K562 (cell line): Measurements from ENCODE around the gene SDHC. TPM values are rescaled to one million over a fixed set of nuclear protein-coding genes. Genes with fewer than 3 reads are reported as not detected.
A peak's percentile ranks its signal among the peaks of the same experiment; 100 is the strongest.

Experiments
- DIDO1 ChIP-seq: fragments of 450-650 bp; IDR thresholded peaks from 2 replicates; pipeline ENCODE4 v1.6.1; 2016; ENCODE audit warnings: low read depth, missing biosample characterization, missing genetic modification characterization
- HCFC1 ChIP-seq: IDR thresholded peaks from 2 replicates; pipeline ENCODE4 v1.6.1; 2012; ENCODE audit warnings: low read depth, low read length, improper control_type of control experiment
- HDGF ChIP-seq: fragments of 450-650 bp; IDR thresholded peaks from 2 replicates; pipeline ENCODE4 v1.6.1; 2016
- HEY1 ChIP-seq: fragments of 250-450 bp; sonication (Bioruptor Pico); IDR thresholded peaks from 2 replicates; pipeline ENCODE4 v1.5.0; 2020; ENCODE audit warnings: mild to moderate bottlenecking, moderate library complexity, borderline replicate concordance
- HOXB6 ChIP-seq: fragments of 250-450 bp; sonication (Bioruptor Pico); IDR thresholded peaks from 2 replicates; pipeline ENCODE4 v1.5.1; 2022; ENCODE audit warnings: mild to moderate bottlenecking, borderline replicate concordance
- PKNOX1 ChIP-seq: fragments of 450-650 bp; IDR thresholded peaks from 2 replicates; pipeline ENCODE4 v1.6.1; 2016
- SAFB2 ChIP-seq: fragments of 200-400 bp; formaldehyde crosslinking; IDR thresholded peaks from 2 replicates; pipeline ENCODE4 v1.6.1; 2018; ENCODE audit warnings: borderline replicate concordance, low read length, low read depth, moderate library complexity; ENCODE audit not compliant: severe bottlenecking
- SRSF3 ChIP-seq: fragments of 200-400 bp; formaldehyde crosslinking; IDR thresholded peaks from 2 replicates; pipeline ENCODE4 v1.6.1; 2016; ENCODE audit warnings: mild to moderate bottlenecking, low read length, moderate library complexity; ENCODE audit not compliant: insufficient read depth
- TCF3 ChIP-seq: sonication (generic); formaldehyde crosslinking; IDR thresholded peaks from 2 replicates; pipeline ENCODE4 v1.4.0; 2020; ENCODE audit warnings: mild to moderate bottlenecking, missing genetic modification reagents
- ZNF143 ChIP-seq: sonication (generic); formaldehyde crosslinking; IDR thresholded peaks from 2 replicates; pipeline ENCODE4 v1.9.0; 2022; ENCODE audit warnings: mild to moderate bottlenecking, missing genetic modification reagents
- ZNF274 ChIP-seq: IDR thresholded peaks from 2 replicates; pipeline ENCODE4 v1.6.1; 2011; ENCODE audit warnings: low read depth, mild to moderate bottlenecking, low read length, moderate library complexity, borderline replicate concordance
- ZNF445 ChIP-seq: fragments of 250-450 bp; sonication (Bioruptor Pico); IDR thresholded peaks from 2 replicates; pipeline ENCODE4 v1.4.0; 2020; ENCODE audit warnings: low read depth, mild to moderate bottlenecking, moderate library complexity
- ZNF76 ChIP-seq: fragments of 250-450 bp; sonication (Bioruptor Pico); IDR thresholded peaks from 2 replicates; pipeline ENCODE4 v1.4.0; 2020; ENCODE audit warnings: mild to moderate bottlenecking, moderate library complexity, borderline replicate concordance
- polyA plus RNA-seq, 8 experiments: library from polyadenylated mRNA; depleted of rRNA in 4 of 8; stranded (reverse) in 5 of 8; unstranded in 3 of 8; fragments of >200 nt; fragmentation: Nextera tagmentation in 2 of 8; fragmentation: Illumina TruSeq in 1 of 8; extraction: Ambion mirVana in 2 of 8; extraction: Trizol in 1 of 8; gene quantifications; 2 replicates each; pipeline versions ENCODE4 v1.2.1 to v1.2.3, GENCODE V29; 2011 to 2014; ENCODE audit warnings: inconsistent platforms in 1 of 8, missing spikeins in 1 of 8
- total RNA-seq, 7 experiments: library from RNA; depleted of rRNA in 6 of 7; stranded (reverse); fragments of >200 nt in 6 of 7; fragmentation: Illumina TruSeq in 2 of 7; extraction: Trizol in 2 of 7; gene quantifications; 2 replicates each; pipeline versions ENCODE4 v1.2.1 to v1.2.3, GENCODE V29; 2011 to 2021; ENCODE audit warnings: low replicate concordance in 1 of 7
- TF ChIP-seq, protein P1 (sequence below): fragments of 450-650 bp; IDR thresholded peaks from 2 replicates; pipeline ENCODE4 v1.6.1; 2016; ENCODE audit warnings: mild to moderate bottlenecking, moderate library complexity
- TF ChIP-seq, protein P2 (sequence below): fragments of 450-650 bp; formaldehyde crosslinking; IDR thresholded peaks from 2 replicates; pipeline ENCODE4 v1.4.0; 2020; ENCODE audit warnings: mild to moderate bottlenecking, mixed read lengths

The SDHC gene
- total and polyA plus RNA-seq, 9 of the 15 experiments (the other 6 are each of a cell fraction or from before 2014, with no cell fraction given), result 7.7 to 309 (median 174) TPM

- TF ChIP-seq, protein P1, sequence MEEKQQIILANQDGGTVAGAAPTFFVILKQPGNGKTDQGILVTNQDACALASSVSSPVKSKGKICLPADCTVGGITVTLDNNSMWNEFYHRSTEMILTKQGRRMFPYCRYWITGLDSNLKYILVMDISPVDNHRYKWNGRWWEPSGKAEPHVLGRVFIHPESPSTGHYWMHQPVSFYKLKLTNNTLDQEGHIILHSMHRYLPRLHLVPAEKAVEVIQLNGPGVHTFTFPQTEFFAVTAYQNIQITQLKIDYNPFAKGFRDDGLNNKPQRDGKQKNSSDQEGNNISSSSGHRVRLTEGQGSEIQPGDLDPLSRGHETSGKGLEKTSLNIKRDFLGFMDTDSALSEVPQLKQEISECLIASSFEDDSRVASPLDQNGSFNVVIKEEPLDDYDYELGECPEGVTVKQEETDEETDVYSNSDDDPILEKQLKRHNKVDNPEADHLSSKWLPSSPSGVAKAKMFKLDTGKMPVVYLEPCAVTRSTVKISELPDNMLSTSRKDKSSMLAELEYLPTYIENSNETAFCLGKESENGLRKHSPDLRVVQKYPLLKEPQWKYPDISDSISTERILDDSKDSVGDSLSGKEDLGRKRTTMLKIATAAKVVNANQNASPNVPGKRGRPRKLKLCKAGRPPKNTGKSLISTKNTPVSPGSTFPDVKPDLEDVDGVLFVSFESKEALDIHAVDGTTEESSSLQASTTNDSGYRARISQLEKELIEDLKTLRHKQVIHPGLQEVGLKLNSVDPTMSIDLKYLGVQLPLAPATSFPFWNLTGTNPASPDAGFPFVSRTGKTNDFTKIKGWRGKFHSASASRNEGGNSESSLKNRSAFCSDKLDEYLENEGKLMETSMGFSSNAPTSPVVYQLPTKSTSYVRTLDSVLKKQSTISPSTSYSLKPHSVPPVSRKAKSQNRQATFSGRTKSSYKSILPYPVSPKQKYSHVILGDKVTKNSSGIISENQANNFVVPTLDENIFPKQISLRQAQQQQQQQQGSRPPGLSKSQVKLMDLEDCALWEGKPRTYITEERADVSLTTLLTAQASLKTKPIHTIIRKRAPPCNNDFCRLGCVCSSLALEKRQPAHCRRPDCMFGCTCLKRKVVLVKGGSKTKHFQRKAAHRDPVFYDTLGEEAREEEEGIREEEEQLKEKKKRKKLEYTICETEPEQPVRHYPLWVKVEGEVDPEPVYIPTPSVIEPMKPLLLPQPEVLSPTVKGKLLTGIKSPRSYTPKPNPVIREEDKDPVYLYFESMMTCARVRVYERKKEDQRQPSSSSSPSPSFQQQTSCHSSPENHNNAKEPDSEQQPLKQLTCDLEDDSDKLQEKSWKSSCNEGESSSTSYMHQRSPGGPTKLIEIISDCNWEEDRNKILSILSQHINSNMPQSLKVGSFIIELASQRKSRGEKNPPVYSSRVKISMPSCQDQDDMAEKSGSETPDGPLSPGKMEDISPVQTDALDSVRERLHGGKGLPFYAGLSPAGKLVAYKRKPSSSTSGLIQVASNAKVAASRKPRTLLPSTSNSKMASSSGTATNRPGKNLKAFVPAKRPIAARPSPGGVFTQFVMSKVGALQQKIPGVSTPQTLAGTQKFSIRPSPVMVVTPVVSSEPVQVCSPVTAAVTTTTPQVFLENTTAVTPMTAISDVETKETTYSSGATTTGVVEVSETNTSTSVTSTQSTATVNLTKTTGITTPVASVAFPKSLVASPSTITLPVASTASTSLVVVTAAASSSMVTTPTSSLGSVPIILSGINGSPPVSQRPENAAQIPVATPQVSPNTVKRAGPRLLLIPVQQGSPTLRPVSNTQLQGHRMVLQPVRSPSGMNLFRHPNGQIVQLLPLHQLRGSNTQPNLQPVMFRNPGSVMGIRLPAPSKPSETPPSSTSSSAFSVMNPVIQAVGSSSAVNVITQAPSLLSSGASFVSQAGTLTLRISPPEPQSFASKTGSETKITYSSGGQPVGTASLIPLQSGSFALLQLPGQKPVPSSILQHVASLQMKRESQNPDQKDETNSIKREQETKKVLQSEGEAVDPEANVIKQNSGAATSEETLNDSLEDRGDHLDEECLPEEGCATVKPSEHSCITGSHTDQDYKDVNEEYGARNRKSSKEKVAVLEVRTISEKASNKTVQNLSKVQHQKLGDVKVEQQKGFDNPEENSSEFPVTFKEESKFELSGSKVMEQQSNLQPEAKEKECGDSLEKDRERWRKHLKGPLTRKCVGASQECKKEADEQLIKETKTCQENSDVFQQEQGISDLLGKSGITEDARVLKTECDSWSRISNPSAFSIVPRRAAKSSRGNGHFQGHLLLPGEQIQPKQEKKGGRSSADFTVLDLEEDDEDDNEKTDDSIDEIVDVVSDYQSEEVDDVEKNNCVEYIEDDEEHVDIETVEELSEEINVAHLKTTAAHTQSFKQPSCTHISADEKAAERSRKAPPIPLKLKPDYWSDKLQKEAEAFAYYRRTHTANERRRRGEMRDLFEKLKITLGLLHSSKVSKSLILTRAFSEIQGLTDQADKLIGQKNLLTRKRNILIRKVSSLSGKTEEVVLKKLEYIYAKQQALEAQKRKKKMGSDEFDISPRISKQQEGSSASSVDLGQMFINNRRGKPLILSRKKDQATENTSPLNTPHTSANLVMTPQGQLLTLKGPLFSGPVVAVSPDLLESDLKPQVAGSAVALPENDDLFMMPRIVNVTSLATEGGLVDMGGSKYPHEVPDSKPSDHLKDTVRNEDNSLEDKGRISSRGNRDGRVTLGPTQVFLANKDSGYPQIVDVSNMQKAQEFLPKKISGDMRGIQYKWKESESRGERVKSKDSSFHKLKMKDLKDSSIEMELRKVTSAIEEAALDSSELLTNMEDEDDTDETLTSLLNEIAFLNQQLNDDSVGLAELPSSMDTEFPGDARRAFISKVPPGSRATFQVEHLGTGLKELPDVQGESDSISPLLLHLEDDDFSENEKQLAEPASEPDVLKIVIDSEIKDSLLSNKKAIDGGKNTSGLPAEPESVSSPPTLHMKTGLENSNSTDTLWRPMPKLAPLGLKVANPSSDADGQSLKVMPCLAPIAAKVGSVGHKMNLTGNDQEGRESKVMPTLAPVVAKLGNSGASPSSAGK, result peak; percentile 46; the same call in 1 of the 2 replicates
- TF ChIP-seq, protein P2, sequence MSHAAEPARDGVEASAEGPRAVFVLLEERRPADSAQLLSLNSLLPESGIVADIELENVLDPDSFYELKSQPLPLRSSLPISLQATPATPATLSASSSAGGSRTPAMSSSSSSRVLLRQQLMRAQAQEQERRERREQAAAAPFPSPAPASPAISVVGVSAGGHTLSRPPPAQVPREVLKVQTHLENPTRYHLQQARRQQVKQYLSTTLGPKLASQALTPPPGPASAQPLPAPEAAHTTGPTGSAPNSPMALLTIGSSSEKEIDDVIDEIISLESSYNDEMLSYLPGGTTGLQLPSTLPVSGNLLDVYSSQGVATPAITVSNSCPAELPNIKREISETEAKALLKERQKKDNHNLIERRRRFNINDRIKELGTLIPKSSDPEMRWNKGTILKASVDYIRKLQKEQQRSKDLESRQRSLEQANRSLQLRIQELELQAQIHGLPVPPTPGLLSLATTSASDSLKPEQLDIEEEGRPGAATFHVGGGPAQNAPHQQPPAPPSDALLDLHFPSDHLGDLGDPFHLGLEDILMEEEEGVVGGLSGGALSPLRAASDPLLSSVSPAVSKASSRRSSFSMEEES (CRISPR knock-in tag), result no peak
- TF ChIP-seq TCF3 (CRISPR knock-in tag) (no peak), HCFC1 (no peak), HEY1 (CRISPR knock-in tag) (no peak), ZNF274 (no peak), ZNF76 (CRISPR knock-in tag) (0 out of 2 replicates have a peak, but pooled peaks have one; percentile 17), HDGF (0 out of 2 replicates have a peak, but pooled peaks have one; percentile 42), SRSF3 (no peak), ZNF143 (no peak), HOXB6 (CRISPR knock-in tag) (no peak), DIDO1 (no peak), SAFB2 (no peak), PKNOX1 (peak; percentile 79), ZNF445 (CRISPR knock-in tag) (no peak)
These were observed 6.9 kb upstream of the SDHC start (continued) for GRCh38 chr1:161307230-161307768.
